K562 (cell line): Measurements from ENCODE around the gene SOAT2. TPM values are rescaled to one million over a fixed set of nuclear protein-coding genes. Genes with fewer than 3 reads are reported as not detected.
A peak's percentile ranks its signal among the peaks of the same experiment; 100 is the strongest.

Experiments
- CBFA2T3 ChIP-seq: fragments of 450-650 bp; IDR thresholded peaks from 2 replicates; pipeline ENCODE4 v1.6.1; 2017
- CBX3 ChIP-seq, 2 experiments: IDR thresholded peaks; 1 replicate in 1 of 2; 2 replicates in 1 of 2; pipeline ENCODE4 v1.6.1; 2012; ENCODE audit warnings: inconsistent platforms in 2 of 2, low read length in 2 of 2, borderline replicate concordance in 1 of 2, control low read depth in 1 of 2
- CUX1 ChIP-seq: fragments of 200-800 bp; sonication (Bioruptor generic); IDR thresholded peaks from 2 replicates; pipeline ENCODE4 v1.6.1; 2016; ENCODE audit warnings: missing genetic modification characterization, missing compliant biosample characterization
- ELF4 ChIP-seq: fragments of 450-650 bp; formaldehyde crosslinking; IDR thresholded peaks from 2 replicates; pipeline ENCODE4 v1.4.0; 2022; ENCODE audit warnings: missing genetic modification characterization
- EP300 ChIP-seq: IDR thresholded peaks from 2 replicates; pipeline ENCODE4 v1.6.1; 2012; ENCODE audit warnings: low read length, improper control_type of control experiment
- FOXP4 ChIP-seq: sonication (generic); formaldehyde crosslinking; IDR thresholded peaks from 2 replicates; pipeline ENCODE4 v1.8.0; 2022; ENCODE audit warnings: mild to moderate bottlenecking, missing genetic modification reagents, borderline replicate concordance
- GATA2 ChIP-seq: sonication (generic); formaldehyde crosslinking; IDR thresholded peaks from 2 replicates; pipeline ENCODE4 v1.4.0; 2020; ENCODE audit warnings: mild to moderate bottlenecking, missing genetic modification reagents
- KLF10 ChIP-seq: fragments of 250-450 bp; sonication (Bioruptor Pico); IDR thresholded peaks from 2 replicates; pipeline ENCODE4 v1.6.1; 2021; ENCODE audit warnings: matching md5 sums
- KLF13 ChIP-seq: fragments of 450-650 bp; IDR thresholded peaks from 2 replicates; pipeline ENCODE4 v1.6.1; 2016; ENCODE audit warnings: missing genetic modification characterization, low read depth, mild to moderate bottlenecking, missing compliant biosample characterization, moderate library complexity, borderline replicate concordance
- MAFK ChIP-seq: IDR thresholded peaks from 2 replicates; pipeline ENCODE4 v1.6.1; 2011; ENCODE audit warnings: low read length, improper control_type of control experiment
- MBD1 ChIP-seq: fragments of 250-450 bp; sonication (Bioruptor Pico); IDR thresholded peaks from 2 replicates; pipeline ENCODE4 v1.8.0; 2022; ENCODE audit warnings: inconsistent platforms
- NCOA2 ChIP-seq, 2 experiments: fragments of 450-650 bp; IDR thresholded peaks; 2 replicates each; pipeline ENCODE4 v1.6.1; 2018; ENCODE audit warnings: mild to moderate bottlenecking in 2 of 2, moderate library complexity in 1 of 2; ENCODE audit not compliant: partially characterized antibody in 2 of 2
- RAD51 ChIP-seq: fragments of 450-650 bp; IDR thresholded peaks from 2 replicates; pipeline ENCODE4 v1.7.1; 2016; ENCODE audit warnings: low read depth, mild to moderate bottlenecking, borderline replicate concordance
- THRB ChIP-seq: fragments of 450-650 bp; formaldehyde crosslinking; conservative IDR thresholded peaks from 2 replicates; pipeline ENCODE4 v1.4.0; 2022; ENCODE audit warnings: mild to moderate bottlenecking, missing genetic modification characterization
- VEZF1 ChIP-seq: fragments of 200-800 bp; sonication (Bioruptor generic); IDR thresholded peaks from 2 replicates; pipeline ENCODE4 v1.6.1; 2017; ENCODE audit warnings: missing genetic modification characterization, missing compliant biosample characterization
- ZNF24 ChIP-seq: fragments of 450-650 bp; IDR thresholded peaks from 2 replicates; pipeline ENCODE4 v1.6.1; 2016
- polyA plus RNA-seq, 8 experiments: library from polyadenylated mRNA; depleted of rRNA in 4 of 8; stranded (reverse) in 5 of 8; unstranded in 3 of 8; fragments of >200 nt; fragmentation: Nextera tagmentation in 2 of 8; fragmentation: Illumina TruSeq in 1 of 8; extraction: Ambion mirVana in 2 of 8; extraction: Trizol in 1 of 8; gene quantifications; 2 replicates each; pipeline versions ENCODE4 v1.2.1 to v1.2.3, GENCODE V29; 2011 to 2014; ENCODE audit warnings: inconsistent platforms in 1 of 8, missing spikeins in 1 of 8
- total RNA-seq, 7 experiments: library from RNA; depleted of rRNA in 6 of 7; stranded (reverse); fragments of >200 nt in 6 of 7; fragmentation: Illumina TruSeq in 2 of 7; extraction: Trizol in 2 of 7; gene quantifications; 2 replicates each; pipeline versions ENCODE4 v1.2.1 to v1.2.3, GENCODE V29; 2011 to 2021; ENCODE audit warnings: low replicate concordance in 1 of 7

The SOAT2 gene
- total and polyA plus RNA-seq, 9 of the 15 experiments (the other 6 are each of a cell fraction or from before 2014, with no cell fraction given) = 0.04 TPM; not detected in 8

GRCh38 chr12:53143355-53143754, 40.1 kb downstream of the SOAT2 start (continued):
- TF ChIP-seq CUX1 (CRISPR knock-in tag) (no peak), ZNF24 (no peak), KLF10 (CRISPR knock-in tag) (no peak), RAD51 (no peak), MAFK (0 out of 2 replicates have a peak, but pooled peaks have one; percentile 25), CBFA2T3 (peak; percentile 57), KLF13 (peak; percentile 43; the same call in 1 of the 2 replicates), THRB (CRISPR knock-in tag) (no peak), EP300 (peak; percentile 31; the same call in 1 of the 2 replicates), CBX3 (IDR thresholded peaks at IDR 0.05; ENCODE audit: borderline replicate concordance in 1 of 2, low read length in 2 of 2) (no peak), ELF4 (CRISPR knock-in tag) (no peak), FOXP4 (CRISPR knock-in tag) (no peak), GATA2 (CRISPR knock-in tag) (no peak), MBD1 (CRISPR knock-in tag) (no peak), NCOA2 (IDR thresholded peaks at IDR 0.05; ENCODE audit: partially characterized antibody in 2 of 2) (no peak), VEZF1 (CRISPR knock-in tag) (no peak)
